ENCODE results near the gene TRAF3IP1.
A peak's percentile ranks its signal among the peaks of the same experiment; 100 is the strongest.
"Not testable (repeated sequence)": the region's sequence is repeated elsewhere in the genome, so short reads cannot be mapped to it uniquely, and the experiment has no call there.

TRAF3IP1 gene

DNA sequence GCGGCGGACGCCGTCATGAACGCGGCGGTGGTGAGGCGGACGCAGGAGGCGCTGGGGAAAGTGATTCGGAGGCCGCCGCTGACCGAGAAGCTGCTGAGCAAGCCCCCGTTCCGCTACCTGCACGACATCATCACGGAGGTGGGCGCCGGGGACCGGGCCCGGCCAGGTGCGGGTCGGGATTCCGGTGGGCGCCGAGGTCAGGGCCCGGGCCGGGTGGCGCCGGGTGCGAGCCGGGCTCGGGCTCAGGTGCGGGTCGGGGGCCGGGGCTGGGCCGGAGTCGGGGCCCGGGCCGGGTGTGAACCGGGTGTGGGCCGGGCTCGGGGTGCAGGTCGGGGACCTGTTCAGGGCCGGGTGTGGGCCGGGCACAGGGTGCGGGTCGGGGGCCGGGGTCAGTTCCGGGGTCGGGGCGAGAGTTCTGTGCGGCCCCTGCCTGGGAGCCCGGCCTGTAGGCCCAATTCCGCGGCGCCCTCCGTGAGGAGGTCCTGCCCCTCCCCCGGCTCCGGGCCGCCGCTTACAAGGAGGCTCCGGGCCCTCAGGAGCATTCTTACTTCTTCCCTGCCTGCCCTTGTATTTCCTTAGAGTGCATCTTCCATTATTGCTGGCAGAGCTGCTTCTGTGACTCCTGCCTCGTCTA, 447 bp downstream of the TRAF3IP1 start:
- H3K9ac ChIP-seq (ENCODE audit: low read length): no peak overlapping the region
- no peaks in the 10 kb centered on the region for H3K36me3 ChIP-seq (ENCODE audit: control insufficient read depth, low read depth, low read length)
- no peaks in the 10 kb centered on the region for H3K9me3 ChIP-seq (ENCODE audit: control insufficient read depth, low read depth, low read length)
- H3K4me1 ChIP-seq (ENCODE audit: control insufficient read depth, low read depth, low read length): peaks cover 8% of the 10 kb centered on the region
- H3K27me3 ChIP-seq (ENCODE audit: control insufficient read depth, insufficient read depth, low read length): peaks cover 19% of the 10 kb centered on the region
- no peak overlapping the region for H3K27ac ChIP-seq (ENCODE audit: low read length)
- H3K4me3 ChIP-seq (ENCODE audit: low read length): peak overlapping the region; percentile 67

DNA sequence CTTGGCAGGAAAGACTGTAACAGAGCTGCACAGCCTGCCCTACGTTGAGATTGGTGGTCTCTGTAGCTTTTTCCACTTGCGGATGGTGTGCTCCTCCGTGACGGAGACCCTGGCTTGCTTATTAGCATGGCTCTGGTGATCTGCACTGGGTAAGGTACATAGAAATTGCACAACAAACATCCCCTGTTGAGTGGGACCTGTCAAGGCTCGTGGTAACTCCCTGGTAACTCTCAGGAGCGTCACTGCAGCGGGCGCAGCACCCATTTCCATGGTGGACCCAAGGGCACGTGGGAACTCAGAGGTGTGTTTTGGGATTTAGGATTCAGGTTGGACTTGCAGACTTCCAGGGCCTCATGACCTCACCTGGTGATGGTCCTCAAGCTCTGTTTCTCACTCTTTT, 1.1 kb downstream of the TRAF3IP1 start:
- no peaks in the 10 kb centered on the region for H3K36me3 ChIP-seq (ENCODE audit: control insufficient read depth, low read depth, low read length)
- no peak overlapping the region for H3K27ac ChIP-seq (ENCODE audit: low read length)
- peaks cover 8% of the 10 kb centered on the region for H3K4me1 ChIP-seq (ENCODE audit: control insufficient read depth, low read depth, low read length)
- peaks cover 19% of the 10 kb centered on the region for H3K27me3 ChIP-seq (ENCODE audit: control insufficient read depth, insufficient read depth, low read length)
- no peaks in the 10 kb centered on the region for H3K9me3 ChIP-seq (ENCODE audit: control insufficient read depth, low read depth, low read length)
- H3K9ac ChIP-seq (ENCODE audit: low read length): no peak overlapping the region
- H3K4me3 ChIP-seq (ENCODE audit: low read length): peak overlapping the region; percentile 67

DNA sequence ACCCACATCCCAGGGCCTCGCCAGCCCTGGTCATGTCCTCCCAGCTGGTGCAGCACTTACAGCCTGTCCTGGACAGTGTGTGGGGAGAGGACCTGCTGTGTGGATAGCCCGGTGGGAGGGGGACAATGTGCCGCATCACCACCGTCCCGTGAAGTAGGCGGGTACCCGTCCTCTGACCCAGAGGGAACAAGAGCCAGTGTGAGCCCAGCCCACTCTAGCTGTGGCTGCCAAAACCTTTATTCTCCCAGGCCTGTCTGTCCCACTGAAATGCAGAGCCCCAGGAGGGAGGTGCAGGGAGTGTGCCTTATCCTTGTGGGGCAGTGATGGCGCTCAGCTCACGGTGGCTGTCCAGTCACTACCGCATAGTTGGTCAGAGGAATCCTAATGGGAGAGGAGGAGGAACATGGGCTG, 1.7 kb downstream of the TRAF3IP1 start:
- Histone ChIP-seq H3K27ac (ENCODE audit: low read length) (no peak overlapping the region), H3K4me1 (ENCODE audit: control insufficient read depth, low read depth, low read length) (peaks cover 8% of the 10 kb centered on the region), H3K36me3 (ENCODE audit: control insufficient read depth, low read depth, low read length) (no peaks in the 10 kb centered on the region), H3K4me3 (ENCODE audit: low read length) (no peak overlapping the region), H3K9me3 (ENCODE audit: control insufficient read depth, low read depth, low read length) (no peaks in the 10 kb centered on the region), H3K27me3 (ENCODE audit: control insufficient read depth, insufficient read depth, low read length) (peaks cover 19% of the 10 kb centered on the region), H3K9ac (ENCODE audit: low read length) (no peak overlapping the region)

DNA sequence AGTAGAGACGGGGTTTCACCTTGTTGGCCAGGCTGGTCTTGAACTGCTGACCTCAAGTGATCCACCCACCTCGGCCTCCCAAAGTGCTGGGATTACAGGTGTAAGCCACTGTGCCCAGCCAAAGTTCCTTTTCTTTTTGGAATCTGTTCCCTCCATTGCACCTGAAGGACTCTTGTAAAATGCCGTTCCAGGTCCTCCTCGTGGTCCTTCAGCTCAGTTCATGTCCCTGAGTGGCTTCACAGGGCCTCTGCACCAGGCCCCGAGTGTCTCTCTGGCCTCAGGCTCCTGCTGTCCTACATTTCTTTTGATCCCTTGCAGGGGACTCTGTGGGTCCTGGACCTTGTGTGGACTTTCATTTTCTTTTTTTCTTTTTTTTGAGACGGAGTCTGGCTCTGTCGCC, 3.9 kb downstream of the TRAF3IP1 start:
- H3K36me3 ChIP-seq (ENCODE audit: control insufficient read depth, low read depth, low read length); H3K4me3 ChIP-seq (ENCODE audit: low read length); H3K27ac ChIP-seq (ENCODE audit: low read length); H3K9ac ChIP-seq (ENCODE audit: low read length); H3K4me1 ChIP-seq (ENCODE audit: control insufficient read depth, low read depth, low read length); H3K9me3 ChIP-seq (ENCODE audit: control insufficient read depth, low read depth, low read length); H3K27me3 ChIP-seq (ENCODE audit: control insufficient read depth, insufficient read depth, low read length): not testable (repeated sequence)

DNA sequence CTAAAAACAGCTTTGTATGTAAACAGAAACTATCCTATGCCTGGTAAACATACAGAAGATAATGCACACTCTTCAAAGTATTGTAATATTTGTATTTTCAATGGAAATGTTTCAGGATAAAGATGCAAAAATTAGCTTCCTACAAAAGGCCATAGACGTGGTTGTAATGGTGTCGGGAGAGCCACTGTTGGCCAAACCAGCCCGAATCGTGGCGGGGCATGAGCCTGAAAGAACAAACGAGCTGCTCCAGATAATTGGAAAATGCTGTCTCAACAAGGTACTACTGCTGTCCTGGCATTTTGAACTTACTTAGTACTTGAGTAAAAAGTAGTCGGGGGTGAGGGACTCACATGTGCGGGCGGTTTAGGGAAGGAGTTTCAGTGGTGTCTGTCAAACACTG, 5.4 kb downstream of the TRAF3IP1 start:
- no peak overlapping the region for H3K27ac ChIP-seq (ENCODE audit: low read length)
- no peaks in the 10 kb centered on the region for H3K9me3 ChIP-seq (ENCODE audit: control insufficient read depth, low read depth, low read length)
- H3K27me3 ChIP-seq (ENCODE audit: control insufficient read depth, insufficient read depth, low read length): no peaks in the 10 kb centered on the region
- H3K36me3 ChIP-seq (ENCODE audit: control insufficient read depth, low read depth, low read length): no peaks in the 10 kb centered on the region
- H3K4me1 ChIP-seq (ENCODE audit: control insufficient read depth, low read depth, low read length): peaks cover 5% of the 10 kb centered on the region
- H3K4me3 ChIP-seq (ENCODE audit: low read length): no peak overlapping the region
- no peak overlapping the region for H3K9ac ChIP-seq (ENCODE audit: low read length)

DNA sequence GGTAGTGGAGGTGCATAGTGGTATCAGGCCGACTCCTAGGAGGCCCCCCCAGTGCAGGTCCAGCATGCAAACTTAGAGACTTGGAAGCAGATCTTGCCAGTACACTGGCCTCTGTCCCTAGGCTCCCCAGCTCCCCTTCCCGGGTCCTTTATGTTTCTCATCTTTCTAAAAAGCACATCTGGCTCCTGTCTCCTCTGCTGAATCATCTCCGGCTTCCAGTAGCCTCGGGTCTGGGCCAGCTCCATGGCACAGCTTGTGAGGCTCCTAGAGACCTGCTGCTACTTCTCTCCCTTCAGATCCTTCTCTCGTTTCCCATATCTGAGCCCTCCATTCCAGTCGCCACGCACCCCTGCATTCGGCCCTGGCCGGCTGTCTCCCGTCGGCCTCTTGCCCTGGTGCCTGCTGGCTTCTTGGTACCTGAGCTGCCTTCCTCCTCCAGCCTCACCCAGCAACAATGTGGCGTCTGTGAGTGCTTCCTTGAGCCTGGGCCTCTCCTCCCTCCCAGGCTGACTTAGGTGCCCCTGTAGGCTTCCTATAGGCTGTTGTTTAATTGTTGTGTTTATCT, 6.6 kb downstream of the TRAF3IP1 start:
- Histone ChIP-seq H3K4me1 (ENCODE audit: control insufficient read depth, low read depth, low read length) (no peaks in the 10 kb centered on the region), H3K4me3 (ENCODE audit: low read length) (no peak overlapping the region), H3K9me3 (ENCODE audit: control insufficient read depth, low read depth, low read length) (no peaks in the 10 kb centered on the region), H3K27ac (ENCODE audit: low read length) (no peak overlapping the region), H3K36me3 (ENCODE audit: control insufficient read depth, low read depth, low read length) (no peaks in the 10 kb centered on the region), H3K27me3 (ENCODE audit: control insufficient read depth, insufficient read depth, low read length) (no peaks in the 10 kb centered on the region), H3K9ac (ENCODE audit: low read length) (no peak overlapping the region)

DNA sequence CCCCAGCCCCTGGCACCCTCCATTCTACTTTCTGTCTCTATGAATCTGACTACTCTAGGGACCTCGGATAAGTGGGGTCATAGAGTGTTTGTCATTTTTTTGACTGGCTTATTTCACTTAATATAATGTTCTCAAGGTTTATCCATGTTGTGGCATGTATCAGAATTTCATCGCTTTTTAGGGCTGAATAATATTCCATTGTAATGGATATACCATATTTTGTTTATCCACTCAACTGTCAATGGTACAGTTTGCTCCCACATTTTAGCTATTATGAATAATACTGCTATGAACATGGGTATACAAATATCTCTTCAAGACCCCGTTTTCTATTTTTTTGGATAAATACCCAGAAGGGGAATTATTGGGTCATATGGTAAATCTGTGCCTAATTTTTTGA, 7.4 kb downstream of the TRAF3IP1 start:
- H3K9me3 ChIP-seq (ENCODE audit: control insufficient read depth, low read depth, low read length): no peaks in the 10 kb centered on the region
- H3K27me3 ChIP-seq (ENCODE audit: control insufficient read depth, insufficient read depth, low read length): no peaks in the 10 kb centered on the region
- H3K36me3 ChIP-seq (ENCODE audit: control insufficient read depth, low read depth, low read length): no peaks in the 10 kb centered on the region
- H3K9ac ChIP-seq (ENCODE audit: low read length): no peak overlapping the region
- no peaks in the 10 kb centered on the region for H3K4me1 ChIP-seq (ENCODE audit: control insufficient read depth, low read depth, low read length)
- H3K27ac ChIP-seq (ENCODE audit: low read length): no peak overlapping the region
- H3K4me3 ChIP-seq (ENCODE audit: low read length): no peak overlapping the region

DNA sequence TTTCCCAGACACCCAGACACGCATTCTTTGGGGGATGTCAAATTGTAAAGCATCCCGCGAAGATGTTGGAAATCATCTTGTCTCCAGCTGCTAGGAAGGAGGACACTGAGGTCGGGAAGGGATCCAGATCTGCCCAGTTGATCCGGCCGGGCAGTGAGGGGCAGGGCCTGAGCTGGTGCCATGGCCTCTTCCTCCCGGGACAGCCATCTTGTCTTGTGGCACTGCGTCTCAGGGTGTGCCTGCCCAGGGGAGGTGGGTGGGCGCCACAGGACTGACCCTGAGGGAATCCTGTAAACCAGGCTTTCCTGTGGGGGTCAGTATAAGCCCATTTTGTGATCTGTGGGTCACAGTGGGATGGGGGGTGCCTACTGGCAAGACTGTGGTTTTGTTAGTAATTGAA, 10.1 kb downstream of the TRAF3IP1 start:
- Histone ChIP-seq H3K4me3 (ENCODE audit: low read length) (no peak overlapping the region), H3K9ac (ENCODE audit: low read length) (no peak overlapping the region), H3K27ac (ENCODE audit: low read length) (no peak overlapping the region), H3K9me3 (ENCODE audit: control insufficient read depth, low read depth, low read length) (no peaks in the 10 kb centered on the region), H3K36me3 (ENCODE audit: control insufficient read depth, low read depth, low read length) (no peaks in the 10 kb centered on the region), H3K4me1 (ENCODE audit: control insufficient read depth, low read depth, low read length) (no peaks in the 10 kb centered on the region), H3K27me3 (ENCODE audit: control insufficient read depth, insufficient read depth, low read length) (no peaks in the 10 kb centered on the region)

DNA sequence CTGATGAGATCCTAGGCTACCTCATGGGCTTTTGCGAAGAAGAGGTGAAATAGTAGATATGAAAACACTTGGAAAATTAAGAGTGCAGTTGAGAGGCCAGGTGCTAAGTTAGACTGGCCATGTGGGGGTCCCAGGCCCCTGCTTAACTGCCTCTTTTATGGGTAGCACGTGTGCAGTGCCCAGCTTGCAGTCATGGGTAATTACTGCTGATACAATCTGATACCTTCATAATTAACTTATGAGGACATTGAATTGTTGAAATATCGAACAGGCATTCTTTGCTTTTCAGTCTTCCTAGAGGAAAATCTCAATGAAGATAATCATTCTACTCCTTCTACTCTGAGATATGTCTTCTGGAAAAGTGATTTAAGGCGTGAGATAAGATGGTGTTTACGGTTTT, 11.6 kb downstream of the TRAF3IP1 start:
- no peak overlapping the region for H3K4me3 ChIP-seq (ENCODE audit: low read length)
- H3K4me1 ChIP-seq (ENCODE audit: control insufficient read depth, low read depth, low read length): no peaks in the 10 kb centered on the region
- H3K27me3 ChIP-seq (ENCODE audit: control insufficient read depth, insufficient read depth, low read length): no peaks in the 10 kb centered on the region
- H3K27ac ChIP-seq (ENCODE audit: low read length): no peak overlapping the region
- no peak overlapping the region for H3K9ac ChIP-seq (ENCODE audit: low read length)
- no peaks in the 10 kb centered on the region for H3K36me3 ChIP-seq (ENCODE audit: control insufficient read depth, low read depth, low read length)
- no peaks in the 10 kb centered on the region for H3K9me3 ChIP-seq (ENCODE audit: control insufficient read depth, low read depth, low read length)

DNA sequence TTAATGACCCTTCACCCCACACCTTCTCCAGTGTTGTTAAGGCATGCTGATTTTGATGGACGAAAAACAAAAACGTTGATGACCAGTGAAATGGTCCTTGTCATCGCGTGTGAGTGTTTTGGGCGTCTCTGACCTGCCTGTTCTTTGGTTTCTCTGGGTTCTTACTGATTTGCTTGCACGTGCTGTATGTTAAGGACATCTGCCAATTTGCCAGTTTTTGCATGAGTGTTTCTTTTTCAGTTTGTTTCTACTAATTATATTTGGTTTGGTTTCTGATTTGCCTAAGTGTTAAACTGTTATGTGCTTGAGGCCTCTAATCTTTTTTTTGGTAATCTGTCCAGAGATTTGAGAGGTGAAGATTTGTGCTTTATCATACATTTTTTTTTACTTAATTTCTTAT, 14.6 kb downstream of the TRAF3IP1 start:
- Histone ChIP-seq H3K36me3 (ENCODE audit: control insufficient read depth, low read depth, low read length) (no peaks in the 10 kb centered on the region), H3K9ac (ENCODE audit: low read length) (no peak overlapping the region), H3K4me1 (ENCODE audit: control insufficient read depth, low read depth, low read length) (no peaks in the 10 kb centered on the region), H3K4me3 (ENCODE audit: low read length) (no peak overlapping the region), H3K9me3 (ENCODE audit: control insufficient read depth, low read depth, low read length) (no peaks in the 10 kb centered on the region), H3K27me3 (ENCODE audit: control insufficient read depth, insufficient read depth, low read length) (no peaks in the 10 kb centered on the region), H3K27ac (ENCODE audit: low read length) (no peak overlapping the region)

DNA sequence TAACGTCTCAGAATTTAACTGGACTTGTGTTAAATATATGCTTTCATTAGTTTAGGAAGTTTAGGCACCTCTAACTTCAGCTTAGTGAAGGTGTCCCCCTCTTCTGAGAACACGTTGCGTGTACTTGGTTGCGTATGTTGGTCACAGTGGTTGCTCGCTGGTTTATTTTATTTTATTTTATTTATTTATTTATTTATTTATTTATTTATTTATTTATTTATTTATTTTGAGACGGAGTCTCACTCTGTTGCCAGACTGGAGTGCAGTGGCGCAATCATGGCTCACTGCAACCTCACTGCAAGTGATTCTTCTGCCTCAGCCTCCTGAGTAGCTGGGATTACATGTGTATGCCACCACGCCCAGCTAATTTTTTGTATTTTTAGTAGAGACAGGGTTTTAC, 15.3 kb downstream of the TRAF3IP1 start:
- not testable (repeated sequence) for H3K4me3 ChIP-seq (ENCODE audit: low read length); H3K9ac ChIP-seq (ENCODE audit: low read length); H3K27me3 ChIP-seq (ENCODE audit: control insufficient read depth, insufficient read depth, low read length); H3K36me3 ChIP-seq (ENCODE audit: control insufficient read depth, low read depth, low read length); H3K4me1 ChIP-seq (ENCODE audit: control insufficient read depth, low read depth, low read length); H3K9me3 ChIP-seq (ENCODE audit: control insufficient read depth, low read depth, low read length); H3K27ac ChIP-seq (ENCODE audit: low read length)

DNA sequence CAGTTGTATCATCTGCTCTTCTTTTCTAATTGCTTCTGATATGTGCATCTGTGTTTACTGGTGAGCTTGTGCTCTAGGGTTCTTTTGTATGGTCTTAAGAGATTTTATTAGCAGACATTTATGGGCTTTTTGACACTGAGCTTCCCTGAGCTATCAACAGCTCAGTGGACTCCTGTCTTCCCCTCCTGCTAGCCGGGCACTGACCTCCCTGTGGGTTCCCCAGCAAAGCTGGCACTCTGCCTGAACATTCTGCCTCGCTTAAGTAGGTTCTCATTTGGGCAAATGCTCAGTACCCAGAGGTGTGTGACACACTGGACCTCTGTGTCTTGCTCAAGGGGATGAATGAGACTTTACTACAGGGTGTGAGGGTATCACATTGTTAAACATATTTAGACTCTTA, 15.8 kb downstream of the TRAF3IP1 start:
- no peaks in the 10 kb centered on the region for H3K9me3 ChIP-seq (ENCODE audit: control insufficient read depth, low read depth, low read length)

More for the DNA sequence above, 15.8 kb downstream of the TRAF3IP1 start:
- Histone ChIP-seq H3K27ac (ENCODE audit: low read length) (no peak overlapping the region), H3K4me3 (ENCODE audit: low read length) (no peak overlapping the region), H3K4me1 (ENCODE audit: control insufficient read depth, low read depth, low read length) (no peaks in the 10 kb centered on the region), H3K9ac (ENCODE audit: low read length) (no peak overlapping the region), H3K36me3 (ENCODE audit: control insufficient read depth, low read depth, low read length) (no peaks in the 10 kb centered on the region), H3K27me3 (ENCODE audit: control insufficient read depth, insufficient read depth, low read length) (no peaks in the 10 kb centered on the region)
